Activated naive CD4-positive, alpha-beta T cell treated with Interleukin-2 at 50 U/mL for 16 hours (primary cell): Measurements from ENCODE around the gene VTI1B.
"Not testable (repeated sequence)": the region's sequence is repeated elsewhere in the genome, so short reads cannot be mapped to it uniquely, and the experiment has no call there.

Experiments
- DNase-seq: peaks from one replicate; pipeline ENCODE4 v3.0.0-alpha.2; 2020

VTI1B gene

GRCh38 chr14:67623114-67623513 is 51.3 kb downstream of the VTI1B start:
- DNase-seq: no peak

- DNase-seq: no peak
Measured at GRCh38 chr14:67622675-67623074, 51.8 kb downstream of the VTI1B start.

DNA sequence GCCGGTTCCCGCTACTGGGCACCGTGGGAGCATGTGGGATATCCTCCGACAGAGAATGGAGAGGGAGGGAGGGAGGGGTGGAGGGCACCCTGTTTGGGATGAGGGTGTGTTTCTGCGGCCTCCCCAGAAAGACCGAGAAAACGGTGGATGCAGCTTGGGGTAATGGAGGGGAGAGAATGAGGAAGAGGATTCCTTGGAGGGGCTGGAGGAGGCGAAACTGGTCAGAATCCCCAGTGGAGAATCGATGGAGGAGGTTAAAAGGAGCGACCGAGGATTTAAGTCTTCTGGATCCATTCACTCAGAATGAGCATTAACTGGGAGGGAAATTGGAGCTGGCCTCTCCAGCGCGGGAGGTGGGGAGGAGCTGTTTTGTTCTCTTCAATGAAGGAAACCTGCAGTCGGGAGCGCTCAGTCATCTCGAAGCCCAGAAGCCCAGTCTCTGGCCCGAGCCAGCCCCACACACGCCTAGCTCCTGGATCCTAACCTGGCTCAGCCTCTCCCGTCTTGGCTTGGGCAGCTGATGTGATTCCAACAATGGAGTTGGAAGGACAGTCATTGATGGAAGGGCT is 54.1 kb downstream of the VTI1B start:
- DNase-seq: no peak

DNA sequence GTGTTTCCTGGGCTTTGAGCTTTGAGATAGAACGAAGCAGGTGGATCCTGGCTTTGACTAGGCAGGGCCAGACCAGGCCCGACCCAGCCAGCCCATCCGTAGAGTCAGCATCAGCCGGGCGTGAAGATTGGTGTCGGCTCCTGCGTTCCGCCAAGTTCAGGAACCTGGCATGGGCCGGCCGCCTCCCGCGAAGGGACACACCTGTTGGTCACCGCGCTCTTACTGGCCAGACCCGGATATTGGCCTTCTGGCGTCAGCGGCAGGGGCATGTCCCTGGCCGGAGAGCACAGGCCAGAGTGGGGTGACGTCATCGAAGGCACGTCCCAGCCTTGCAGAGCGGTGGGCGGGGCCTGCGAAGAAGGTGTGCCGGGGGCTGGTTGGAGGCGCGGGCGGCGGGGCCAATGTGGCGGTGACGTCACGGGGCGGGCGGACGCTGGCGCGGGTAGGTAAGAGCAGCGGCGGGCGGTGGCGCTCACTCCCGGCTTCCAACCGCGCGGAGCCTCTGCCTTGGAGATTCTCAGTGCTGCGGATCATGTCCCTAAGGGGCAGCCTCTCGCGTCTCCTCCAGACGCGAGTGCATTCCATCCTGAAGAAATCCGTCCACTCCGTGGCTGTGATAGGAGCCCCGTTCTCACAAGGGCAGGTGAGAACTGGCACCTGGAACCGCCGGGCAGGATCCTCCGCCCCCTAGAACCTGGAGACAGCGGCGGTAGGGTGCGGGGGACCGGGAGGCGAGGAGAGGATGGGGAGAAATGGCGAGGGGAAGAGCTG is 54.8 kb downstream of the VTI1B start, which contains the start of gene ARG2:
Gene ARG2 (plus strand): TSS at position 475 of the 771 bp plus-strand sequence. CDS start 58 bp downstream, at position 533.
- DNase-seq: peak; percentile 96

- no peak for DNase-seq
Measured at GRCh38 chr14:67618617-67619063, 55.8 kb downstream of the VTI1B start.

DNA sequence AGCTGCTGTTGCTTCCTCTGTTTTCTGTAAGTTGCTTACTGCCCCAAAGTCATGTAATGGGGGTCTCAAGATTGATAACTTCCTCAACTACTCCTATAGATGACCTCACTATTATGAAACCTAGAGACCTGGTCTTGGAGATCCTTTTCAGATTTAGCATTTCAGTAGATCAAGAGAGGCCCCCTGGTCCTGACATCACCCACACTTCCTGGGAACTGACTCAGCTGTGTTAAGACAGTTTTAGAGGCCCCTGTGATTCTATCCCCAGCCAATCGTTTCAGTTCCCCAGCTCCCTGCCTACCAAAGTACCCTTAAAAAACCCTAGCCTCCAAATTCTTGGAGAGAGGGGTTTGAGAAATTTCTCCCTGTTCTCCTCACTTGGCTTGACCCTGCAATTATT is 63.9 kb downstream of the VTI1B start:
- no peak for DNase-seq

GRCh38 chr14:67609642-67610310 is 64.7 kb downstream of the VTI1B start:
- no peak for DNase-seq

DNA sequence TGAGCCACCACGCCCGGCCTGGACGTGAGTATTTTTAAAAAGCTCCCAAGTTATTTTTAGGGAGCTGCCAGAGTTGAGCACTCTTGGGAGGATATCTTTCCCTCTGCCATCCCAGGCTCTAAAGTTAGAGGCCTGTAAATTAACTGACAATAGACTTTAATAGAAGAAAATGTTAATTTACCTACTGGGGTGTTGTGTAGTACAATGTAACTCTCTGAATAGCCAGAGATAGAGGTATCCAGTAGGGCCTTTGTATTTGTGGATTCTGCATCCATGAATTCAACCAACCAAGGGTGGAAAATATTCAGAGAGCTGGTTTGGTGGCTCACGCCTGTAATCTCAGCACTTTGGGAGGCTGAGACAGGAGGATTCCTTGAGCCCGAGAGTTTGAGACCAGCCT is 66.8 kb downstream of the VTI1B start:
- no peak for DNase-seq

DNA sequence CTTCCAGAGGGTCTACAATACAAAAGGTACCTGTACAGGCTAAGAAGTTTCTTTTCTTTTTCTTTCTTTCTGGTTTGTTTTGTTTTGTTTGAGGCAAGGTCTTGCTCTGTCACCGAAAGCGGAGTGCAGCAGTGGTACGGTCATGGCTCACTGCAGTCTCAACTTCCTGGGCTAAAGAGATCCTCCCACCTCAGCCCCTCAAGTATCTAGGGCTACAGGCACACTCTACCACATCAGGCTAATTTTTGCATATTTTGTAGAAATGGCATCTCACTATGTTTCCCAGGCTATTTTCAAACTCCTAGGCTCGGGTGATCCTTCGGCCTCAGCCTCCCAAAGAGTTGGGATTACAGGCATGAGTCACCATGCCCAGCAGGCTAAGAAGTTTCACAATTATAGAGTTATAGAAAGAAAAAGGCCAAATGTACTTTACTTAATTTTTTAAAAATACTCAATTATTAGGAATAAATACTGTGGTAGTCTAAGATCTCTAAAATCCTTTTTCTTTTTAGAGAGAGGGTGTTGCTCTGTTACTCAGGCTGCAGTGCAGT is 71.4 kb downstream of the VTI1B start:
- DNase-seq: no peak

DNA sequence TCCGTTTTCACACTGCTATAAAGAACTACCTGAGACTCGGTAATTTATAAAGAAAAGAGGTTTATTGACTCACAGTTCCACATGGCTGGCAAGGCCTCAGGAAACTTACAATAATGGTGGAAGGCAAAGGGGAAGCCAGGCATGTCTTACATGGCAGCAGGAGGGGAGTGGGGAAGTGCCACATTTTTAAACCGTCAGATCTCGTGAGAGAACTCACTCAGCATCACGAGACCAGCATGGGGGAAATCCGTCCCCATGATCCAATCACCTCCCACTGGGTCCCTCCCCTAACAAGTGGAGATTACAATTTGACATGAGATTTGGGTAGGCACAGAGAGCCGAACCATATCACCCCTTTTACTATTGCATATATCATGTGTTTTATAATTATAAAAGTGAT is 72.4 kb downstream of the VTI1B start:
- DNase-seq: no peak

DNA sequence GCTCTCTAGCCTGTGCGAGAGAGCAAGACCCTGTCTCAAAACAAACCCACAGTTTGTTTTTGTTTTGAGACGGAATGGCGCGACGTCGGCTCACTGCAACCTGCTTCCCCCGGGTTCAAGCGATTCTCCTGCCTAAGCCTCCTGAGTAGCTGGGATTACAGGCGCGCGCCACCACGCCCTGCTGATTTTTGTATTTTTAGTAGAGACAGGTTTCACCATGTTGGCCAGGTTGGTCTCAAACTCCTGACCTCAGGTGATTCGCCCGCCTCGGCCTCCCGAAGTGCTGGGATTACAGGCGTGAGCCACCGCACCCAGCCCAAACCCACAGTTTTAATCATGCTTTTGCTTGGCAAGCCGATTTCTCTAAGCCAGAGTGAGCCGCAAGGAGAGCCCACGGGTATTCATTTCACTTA is 73.9 kb downstream of the VTI1B start:
- not testable (repeated sequence) for DNase-seq

DNA sequence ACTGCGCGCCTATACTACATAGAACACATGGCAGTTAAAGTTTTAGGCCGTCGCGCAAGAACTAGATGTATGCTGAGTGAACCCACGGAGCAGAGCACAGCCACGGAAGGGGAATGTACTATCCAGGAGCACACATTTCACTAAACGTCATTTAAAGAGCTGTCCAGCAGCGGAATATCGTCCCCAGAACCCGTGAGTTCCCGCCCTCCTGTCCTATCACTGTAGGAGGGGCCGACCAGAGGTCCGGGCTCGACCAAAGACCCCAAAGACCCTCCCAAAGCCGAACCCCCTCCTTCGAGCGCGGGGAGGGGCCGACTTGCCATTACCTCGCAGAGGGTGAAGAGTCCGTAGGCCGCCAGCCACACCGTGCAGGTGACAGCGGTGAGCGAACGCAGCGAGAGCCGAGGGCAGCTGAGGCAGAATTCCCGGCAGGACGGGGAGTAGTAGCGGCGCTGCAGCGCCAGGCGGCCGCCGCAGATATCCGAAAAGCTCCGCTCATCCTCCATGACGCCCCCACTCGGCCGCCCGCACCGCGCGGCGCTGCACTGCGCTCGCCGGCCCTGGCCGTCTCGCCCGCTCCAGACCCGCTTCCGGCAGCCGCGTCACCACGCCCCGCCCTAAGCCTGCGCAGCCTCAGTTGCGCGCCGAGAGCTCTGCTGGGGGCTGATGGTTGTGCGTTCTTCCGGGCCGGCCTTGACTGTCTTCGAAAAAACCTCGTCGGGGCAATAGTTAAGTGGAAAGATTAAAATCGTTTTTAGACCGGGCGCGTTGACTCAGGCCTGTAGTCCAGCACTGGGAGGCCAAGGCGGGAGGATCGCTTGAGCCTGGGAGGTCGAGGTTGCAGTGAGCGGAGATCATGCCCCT is 74.5 kb downstream of the VTI1B start, which contains the start of gene PIGH:
Gene PIGH (minus strand): TSS at position 571 of the 864 bp plus-strand sequence. CDS start 65 bp downstream, at position 506.
- DNase-seq: peak; percentile 97
